ENCODE results near the gene ATL1.

DNA sequence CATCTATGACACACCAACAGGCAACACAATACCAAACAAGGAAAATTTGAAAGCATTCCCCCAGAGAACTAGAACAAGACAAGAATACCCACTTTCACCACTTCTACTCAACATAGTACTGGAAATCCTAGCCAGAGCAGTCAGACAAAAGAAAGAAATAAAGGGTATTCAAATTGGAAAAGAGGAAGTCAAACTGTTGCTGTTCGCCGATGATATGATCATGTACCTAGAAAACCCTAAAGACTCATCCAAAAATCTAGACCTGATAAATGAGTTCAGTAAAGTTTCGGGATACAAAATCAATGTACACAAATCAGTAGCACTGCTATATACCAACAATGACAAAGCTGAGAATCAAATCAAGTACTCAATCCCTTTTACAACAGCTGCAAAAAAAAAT is 8.1 kb upstream of the ATL1 start:
- TF ChIP-seq, protein P1, sequence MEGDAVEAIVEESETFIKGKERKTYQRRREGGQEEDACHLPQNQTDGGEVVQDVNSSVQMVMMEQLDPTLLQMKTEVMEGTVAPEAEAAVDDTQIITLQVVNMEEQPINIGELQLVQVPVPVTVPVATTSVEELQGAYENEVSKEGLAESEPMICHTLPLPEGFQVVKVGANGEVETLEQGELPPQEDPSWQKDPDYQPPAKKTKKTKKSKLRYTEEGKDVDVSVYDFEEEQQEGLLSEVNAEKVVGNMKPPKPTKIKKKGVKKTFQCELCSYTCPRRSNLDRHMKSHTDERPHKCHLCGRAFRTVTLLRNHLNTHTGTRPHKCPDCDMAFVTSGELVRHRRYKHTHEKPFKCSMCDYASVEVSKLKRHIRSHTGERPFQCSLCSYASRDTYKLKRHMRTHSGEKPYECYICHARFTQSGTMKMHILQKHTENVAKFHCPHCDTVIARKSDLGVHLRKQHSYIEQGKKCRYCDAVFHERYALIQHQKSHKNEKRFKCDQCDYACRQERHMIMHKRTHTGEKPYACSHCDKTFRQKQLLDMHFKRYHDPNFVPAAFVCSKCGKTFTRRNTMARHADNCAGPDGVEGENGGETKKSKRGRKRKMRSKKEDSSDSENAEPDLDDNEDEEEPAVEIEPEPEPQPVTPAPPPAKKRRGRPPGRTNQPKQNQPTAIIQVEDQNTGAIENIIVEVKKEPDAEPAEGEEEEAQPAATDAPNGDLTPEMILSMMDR (conservative IDR thresholded peaks at IDR 0.05): no peak
- no peak for TF ChIP-seq ZFX (IDR thresholded peaks at IDR 0.05)

All from C4-2B (cell line).